ENCODE results near the gene TRAF7. TPM values are rescaled to one million over a fixed set of nuclear protein-coding genes. Genes with fewer than 3 reads are reported as not detected.
A peak's percentile ranks its signal among the peaks of the same experiment; 100 is the strongest.

Gene TRAF7
- total and polyA plus RNA-seq, 2 of the 13 experiments (the other 11 are each of a cell fraction or from before 2014, with no cell fraction given): 47.9 to 65.6 TPM

GRCh38 chr16:2194852-2195321, 39.3 kb downstream of the TRAF7 start (continued):
- TF ChIP-seq HBP1 (CRISPR knock-in tag; IDR thresholded peaks at IDR 0.05; ENCODE audit: low read depth) (no peak), HNF4A (CRISPR knock-in tag; IDR thresholded peaks at IDR 0.05) (no peak), ZNF598 (CRISPR knock-in tag; IDR thresholded peaks at IDR 0.05; ENCODE audit: borderline replicate concordance) (no peak), ZNF691 (CRISPR knock-in tag; IDR thresholded peaks at IDR 0.05; ENCODE audit: borderline replicate concordance, low read depth) (0 out of 2 replicates have a peak, but pooled peaks have one; percentile 39), MTA3 (CRISPR knock-in tag; IDR thresholded peaks at IDR 0.05) (no peak), ZNF235 (CRISPR knock-in tag; IDR thresholded peaks at IDR 0.05; ENCODE audit: borderline replicate concordance) (no peak), CEBPZ (IDR thresholded peaks at IDR 0.05; ENCODE audit: low read length) (no peak), MXD4 (CRISPR knock-in tag; IDR thresholded peaks at IDR 0.05) (no peak), ZNF24 (IDR thresholded peaks at IDR 0.05) (no peak), ZNF383 (CRISPR knock-in tag; IDR thresholded peaks at IDR 0.05; ENCODE audit: borderline replicate concordance) (no peak), E2F1 (CRISPR knock-in tag; IDR thresholded peaks at IDR 0.05) (no peak), TARDBP (CRISPR knock-in tag; IDR thresholded peaks at IDR 0.05) (peak; percentile 42; the same call in 1 of the 2 replicates), ZNF75D (CRISPR knock-in tag; IDR thresholded peaks at IDR 0.05; ENCODE audit: borderline replicate concordance) (no peak), ZBTB7A (CRISPR knock-in tag; IDR thresholded peaks at IDR 0.05) (no peak), ZNF44 (CRISPR knock-in tag; IDR thresholded peaks at IDR 0.05) (no peak), NFE2L1 (CRISPR knock-in tag; IDR thresholded peaks at IDR 0.05; ENCODE audit: borderline replicate concordance) (no peak), ZNF552 (CRISPR knock-in tag; IDR thresholded peaks at IDR 0.05; ENCODE audit: borderline replicate concordance) (no peak), ZNF713 (CRISPR knock-in tag; IDR thresholded peaks at IDR 0.05) (no peak), RXRB (CRISPR knock-in tag; IDR thresholded peaks at IDR 0.05; ENCODE audit: borderline replicate concordance) (no peak), CREB3 (CRISPR knock-in tag; IDR thresholded peaks at IDR 0.05) (no peak), SALL1 (CRISPR knock-in tag; IDR thresholded peaks at IDR 0.05) (0 out of 2 replicates have a peak, but pooled peaks have one; percentile 13), NCOA2 (CRISPR knock-in tag; IDR thresholded peaks at IDR 0.05) (no peak), TEAD3 (CRISPR knock-in tag; optimal IDR thresholded peaks at IDR 0.05; ENCODE audit: borderline replicate concordance) (no peak)
